NCI-H1436 (cell line): ENCODE results near the gene TJAP1.
"Not testable (repeated sequence)": the region's sequence is repeated elsewhere in the genome, so short reads cannot be mapped to it uniquely, and the experiment has no call there.

ENCODE experiments used
- DNase-seq: peaks from one replicate; lab custom pipeline; 2025; lab: John Stamatoyannopoulos, UW

TJAP1 gene

DNA sequence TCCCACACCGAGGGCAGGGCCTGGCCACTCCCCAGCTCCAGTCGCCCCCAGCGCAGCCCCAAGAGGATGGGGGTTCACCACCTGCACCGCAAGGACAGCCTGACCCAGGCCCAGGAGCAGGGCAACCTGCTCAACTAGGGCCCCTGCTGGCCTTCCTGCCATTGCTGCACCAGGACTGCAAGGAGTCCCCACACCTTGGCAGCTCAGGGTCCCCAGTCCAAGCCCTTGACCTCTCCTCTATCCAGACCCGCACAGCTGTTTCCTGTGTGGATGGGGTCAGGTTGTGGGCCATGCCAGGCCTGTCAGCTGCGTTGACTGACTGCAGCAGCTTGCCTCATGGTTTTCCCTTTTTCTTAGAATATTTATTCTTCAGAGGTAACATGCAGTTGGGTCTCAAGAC is 28.3 kb downstream of the TJAP1 start:
- no peak for DNase-seq

DNA sequence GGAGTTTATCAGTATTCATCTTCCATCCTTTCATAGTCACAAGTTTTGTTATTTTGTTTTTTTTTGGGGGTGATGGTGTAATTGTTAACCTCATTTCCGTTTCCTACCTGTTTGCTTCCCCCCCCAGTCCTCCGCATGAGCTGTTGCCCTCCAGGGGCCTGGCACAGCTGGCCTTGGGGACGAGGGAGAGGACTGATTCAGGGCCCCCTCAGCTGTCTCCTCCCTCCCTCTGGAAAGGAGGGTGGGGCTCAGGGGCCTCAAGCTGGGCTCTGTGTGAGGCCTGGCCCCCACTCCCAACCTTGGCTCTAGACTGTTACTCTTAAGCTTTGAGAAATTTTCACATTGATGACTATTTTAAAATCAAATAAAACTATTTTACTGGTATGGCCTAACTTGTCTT is 28.8 kb downstream of the TJAP1 start:
- DNase-seq, result no peak

DNA sequence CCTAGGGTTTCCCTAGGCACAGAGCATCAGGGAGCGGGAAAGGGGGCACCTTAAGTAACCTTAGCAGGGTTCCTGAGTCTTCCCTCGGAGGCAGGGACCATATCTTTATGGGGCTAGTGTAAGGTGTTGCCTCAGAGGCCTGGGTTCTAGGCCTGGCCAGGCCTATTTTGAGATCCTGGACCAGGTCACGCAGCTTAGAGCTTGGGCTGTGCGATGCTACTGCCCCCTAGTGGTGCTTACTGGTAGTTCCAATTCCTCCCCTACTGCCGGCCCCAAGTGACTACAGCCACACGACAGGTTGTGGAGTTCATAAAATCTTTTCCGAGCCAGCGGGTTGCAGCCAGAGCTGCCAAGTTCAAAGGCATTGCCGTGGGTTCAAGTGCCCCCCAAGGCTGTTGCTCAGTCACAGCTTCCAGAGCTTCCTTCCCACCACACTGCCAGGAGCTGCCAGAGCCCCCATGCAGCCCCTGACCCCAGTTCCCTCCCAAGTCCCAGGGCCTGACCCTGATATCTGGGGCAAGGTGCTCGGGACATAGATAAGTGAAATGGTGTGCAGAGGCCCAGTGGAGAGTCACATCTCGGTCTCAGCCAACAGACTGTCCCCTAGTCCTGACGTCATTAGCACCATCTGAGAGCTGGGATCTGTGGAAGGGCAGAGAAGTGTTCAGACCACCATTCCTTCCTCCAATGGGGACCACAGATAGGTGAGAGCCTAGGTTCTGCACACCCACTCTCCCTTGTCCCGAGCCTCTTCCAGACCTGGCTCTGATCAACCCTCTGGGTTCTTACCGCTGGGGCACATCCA is 29.5 kb downstream of the TJAP1 start:
- DNase-seq, result peak; percentile 44

DNA sequence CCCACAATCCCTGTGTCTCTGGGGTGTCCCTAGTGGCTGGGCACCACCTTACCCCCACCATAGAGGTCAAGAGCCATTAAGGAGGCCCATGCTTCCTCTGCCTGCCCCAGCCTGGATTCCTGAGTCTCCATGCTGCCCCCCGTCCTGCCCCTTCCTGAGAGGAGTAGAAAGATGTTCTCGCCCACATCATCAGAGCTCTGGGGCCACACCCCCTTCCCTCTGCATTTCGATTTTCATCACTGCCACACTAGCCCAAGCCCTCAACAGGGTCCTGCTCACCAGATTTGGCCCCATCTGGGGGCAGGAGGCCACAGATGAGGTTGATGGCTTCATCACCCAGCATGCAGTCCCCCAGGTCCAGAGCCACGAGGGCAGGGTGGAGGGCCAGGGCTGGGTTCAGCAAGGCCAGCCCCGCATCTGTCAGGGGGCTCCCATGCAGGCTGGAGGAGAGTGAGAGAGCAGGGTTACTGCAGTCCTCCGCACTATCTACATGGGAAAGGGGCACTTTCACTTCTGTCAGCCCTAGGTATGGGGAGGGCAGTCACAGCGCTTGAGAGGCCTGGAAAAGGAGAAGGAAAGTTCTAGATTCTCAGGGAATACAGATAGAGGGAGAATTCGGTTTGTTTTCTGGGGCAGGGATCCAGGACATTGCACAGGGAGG is 31.2 kb downstream of the TJAP1 start:
- no peak for DNase-seq

DNA sequence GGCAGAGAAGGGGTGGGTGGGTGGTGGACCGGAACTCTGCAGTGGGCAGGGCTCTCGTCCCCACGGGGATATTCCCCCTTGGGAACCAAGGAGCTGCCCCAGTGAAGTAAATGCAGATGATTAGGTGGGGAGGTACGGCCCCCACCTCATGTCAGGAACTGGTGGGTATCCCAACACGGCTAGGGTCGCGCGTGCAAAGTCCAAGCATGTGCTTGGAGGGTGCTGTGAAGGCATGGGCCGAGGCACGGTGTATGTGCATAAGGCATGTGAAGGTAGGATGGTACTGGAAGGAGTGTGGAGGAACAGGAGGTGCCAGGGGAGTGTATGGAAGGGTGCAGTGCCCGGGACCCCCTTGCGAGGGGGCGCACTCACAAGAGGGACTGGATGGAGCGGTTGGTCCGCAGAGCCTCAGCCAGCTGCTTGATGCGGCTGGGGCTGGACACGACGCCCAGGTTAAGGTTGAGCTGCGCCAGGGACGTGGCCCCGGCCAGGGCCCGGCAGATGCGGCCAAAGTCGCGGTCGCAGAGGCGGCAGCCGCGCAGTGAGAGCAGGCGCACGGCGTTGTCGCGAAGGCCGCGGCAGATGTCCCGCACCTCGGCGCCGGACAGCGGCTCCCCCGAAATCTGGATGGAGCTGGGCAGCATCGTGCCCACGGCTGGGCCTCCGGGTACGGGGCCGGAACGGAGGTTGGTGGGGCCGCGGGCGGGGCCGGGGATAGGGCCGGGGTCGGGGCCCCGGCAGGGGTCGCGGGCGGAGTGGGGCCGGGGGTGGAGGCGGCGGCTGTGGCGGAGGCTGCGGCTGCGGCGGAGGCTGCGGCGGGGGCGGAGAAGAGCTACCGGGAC is 32.0 kb downstream of the TJAP1 start:
- DNase-seq, result no peak

DNA sequence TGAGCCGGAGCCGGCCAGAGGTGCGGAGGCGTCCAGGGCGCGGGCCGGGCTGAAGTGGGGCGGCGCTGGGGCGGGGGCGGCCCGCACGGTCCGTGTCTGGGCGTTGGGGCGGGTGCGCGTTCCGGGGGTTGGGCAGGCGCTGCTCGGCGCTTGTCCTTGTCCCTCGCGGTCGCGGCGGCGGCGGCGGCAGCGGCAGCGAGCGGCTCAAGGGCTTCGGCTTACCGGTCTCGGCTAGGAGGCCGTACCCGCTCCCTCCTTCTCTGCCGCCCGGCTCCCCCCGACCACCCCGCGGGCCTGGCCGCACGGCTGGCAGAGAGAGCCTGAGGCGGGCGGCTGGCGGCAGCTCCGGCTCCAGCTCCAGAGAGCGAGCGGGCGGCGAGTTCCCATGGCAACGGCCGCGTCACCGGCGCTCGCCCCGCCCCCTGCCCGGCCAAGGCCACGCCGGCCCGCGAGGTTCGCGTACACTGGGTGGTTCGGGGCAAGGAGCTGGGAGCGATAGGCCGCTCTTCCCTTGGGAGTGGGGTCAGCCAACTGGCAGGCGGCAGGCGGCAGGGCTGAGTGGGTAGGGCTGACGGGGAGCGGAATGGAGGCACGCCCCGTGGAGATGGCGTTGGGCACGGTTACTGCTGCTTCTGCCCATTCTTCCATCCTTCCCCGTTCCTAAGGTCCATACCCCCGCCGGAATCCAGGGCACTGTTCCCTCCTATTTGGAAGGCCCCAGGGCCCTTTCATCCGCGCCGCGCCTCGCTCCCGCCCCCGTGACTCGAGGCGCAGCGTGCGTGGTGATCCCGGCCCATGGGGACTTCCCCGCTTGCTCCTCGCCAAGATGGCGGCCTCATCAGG is 32.8 kb downstream of the TJAP1 start, which contains the start of gene LRRC73:
TSS of gene LRRC73 (minus strand) at position 363 of the 843 bp plus-strand sequence. CDS start 561 bp downstream, outside the sequence.
- peak; percentile 59 for DNase-seq

DNA sequence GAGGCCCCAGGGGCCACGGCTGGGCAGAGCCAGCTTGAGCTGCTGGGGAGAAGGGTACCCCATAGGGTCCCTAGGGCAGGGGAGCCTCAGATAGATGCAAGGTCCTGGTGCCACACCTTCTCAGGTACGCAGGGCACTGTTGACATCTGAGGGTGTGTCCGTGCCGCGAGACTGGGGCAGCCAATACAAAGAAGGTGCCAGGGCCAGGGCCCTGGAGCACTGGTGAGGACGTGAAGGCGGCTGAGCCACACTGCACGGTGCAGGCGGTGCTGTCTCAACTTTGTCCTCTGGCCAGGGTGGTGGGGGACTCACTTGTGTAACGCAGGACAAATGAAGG is 33.4 kb downstream of the TJAP1 start:
- no peak for DNase-seq

DNA sequence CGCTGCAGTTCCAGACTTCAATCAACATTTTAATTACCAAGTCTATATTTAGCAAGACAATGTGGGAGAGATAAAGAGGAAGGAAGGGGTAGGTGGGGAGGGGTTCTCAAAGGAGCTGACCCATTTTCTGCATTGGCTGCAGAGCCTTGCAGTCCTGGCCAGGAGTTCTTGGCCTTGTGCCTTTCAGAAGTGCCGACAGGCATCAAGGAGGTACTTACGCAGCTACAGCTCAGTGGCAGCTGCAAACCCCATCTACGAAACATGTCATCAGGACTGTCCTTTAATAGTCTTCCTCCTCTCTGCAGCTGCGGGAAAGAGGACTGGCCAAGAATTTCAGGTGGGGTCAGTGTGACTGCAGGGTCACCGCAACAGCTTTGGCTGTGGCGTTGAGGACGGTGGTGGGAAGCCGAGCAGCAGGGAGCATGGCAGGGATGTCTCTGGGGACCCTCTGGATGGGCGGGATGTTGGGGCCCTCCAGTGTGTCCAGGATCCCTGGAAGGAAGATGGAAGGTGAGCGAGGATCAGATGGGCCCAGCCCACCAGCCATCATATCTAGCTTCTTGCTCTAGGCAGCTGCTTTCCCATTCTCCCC is 34.5 kb downstream of the TJAP1 start:
- DNase-seq, result no peak

DNA sequence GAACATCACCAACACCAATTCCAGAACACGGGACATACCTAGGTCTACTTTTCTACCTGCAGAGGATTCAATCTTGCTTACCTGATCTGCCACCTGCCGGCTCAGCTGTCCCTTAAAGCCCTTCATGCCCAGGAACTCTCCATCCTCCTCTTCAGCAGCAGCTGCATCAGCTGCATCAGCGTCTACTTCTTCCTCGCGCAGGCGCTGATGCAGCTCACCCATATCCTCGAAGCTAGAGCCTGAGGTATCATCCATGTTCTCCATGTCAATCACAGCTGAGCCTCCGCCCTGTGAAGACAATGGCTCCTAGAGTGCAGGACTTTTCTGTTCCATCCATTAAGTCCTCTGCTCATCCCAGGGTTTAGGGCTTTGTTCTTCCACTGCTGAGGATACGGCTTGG is 38.4 kb downstream of the TJAP1 start:
- no peak for DNase-seq

DNA sequence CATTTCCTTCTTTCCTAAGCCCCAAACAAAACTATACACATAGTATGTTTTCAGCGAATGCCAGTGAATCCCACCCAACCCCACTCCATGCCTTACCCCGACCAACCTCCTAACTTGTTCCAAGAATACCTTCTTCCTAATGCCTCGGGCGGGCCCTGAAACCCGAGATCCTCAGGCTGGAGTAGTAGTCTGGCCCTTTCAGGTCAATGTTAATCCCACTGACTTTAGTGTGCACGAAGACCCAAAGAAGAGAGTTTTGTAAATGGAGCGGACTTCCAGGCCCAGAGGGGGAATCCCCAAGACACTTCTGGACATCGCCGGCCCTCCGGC is 39.0 kb downstream of the TJAP1 start:
- no peak for DNase-seq

DNA sequence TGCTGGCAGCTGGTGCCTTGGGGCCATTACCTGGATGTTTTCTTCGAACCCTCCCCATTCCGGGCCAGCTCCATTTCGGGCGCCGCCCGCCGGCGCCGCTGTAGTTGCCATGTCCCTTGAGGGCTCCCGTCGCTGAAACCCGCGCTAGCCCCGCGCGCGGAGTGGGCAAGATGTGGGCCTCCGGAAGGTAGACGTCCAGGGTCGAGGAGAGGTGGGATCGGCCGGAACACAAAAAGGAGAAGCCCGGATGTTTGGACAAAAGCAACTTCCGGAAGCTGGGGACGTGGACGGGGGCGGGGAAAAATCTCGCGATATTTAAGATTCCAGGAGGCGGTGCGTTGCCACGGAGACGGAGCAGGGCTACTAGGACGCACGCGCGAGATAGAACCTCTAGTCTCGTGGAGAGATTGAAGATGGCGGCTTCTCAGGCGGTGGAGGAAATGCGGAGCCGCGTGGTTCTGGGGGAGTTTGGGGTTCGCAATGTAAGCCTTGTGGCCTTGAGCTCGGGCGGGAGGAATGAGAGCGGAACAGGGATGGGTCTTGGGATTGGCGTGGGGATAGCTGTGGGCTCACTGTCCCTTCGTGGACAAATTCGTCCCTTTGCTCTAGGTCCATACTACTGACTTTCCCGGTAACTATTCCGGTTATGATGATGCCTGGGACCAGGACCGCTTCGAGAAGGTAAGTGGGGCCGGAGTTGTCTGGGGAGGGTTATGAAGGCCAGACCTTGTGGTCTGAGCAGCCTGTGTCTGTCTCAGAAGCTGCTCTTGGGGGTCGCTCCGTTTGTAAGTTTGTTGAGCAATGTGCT is 39.5 kb downstream of the TJAP1 start, which contains the start of the genes POLR1C and YIPF3:
TSS of gene POLR1C (plus strand) at position 393 of the 808 bp plus-strand sequence. CDS start at position 414, 21 bp downstream.
TSS of gene YIPF3 (minus strand) at position 230 of the 808 bp plus-strand sequence. CDS start at position 111, 119 bp downstream.
- DNase-seq, result peak; percentile 98

DNA sequence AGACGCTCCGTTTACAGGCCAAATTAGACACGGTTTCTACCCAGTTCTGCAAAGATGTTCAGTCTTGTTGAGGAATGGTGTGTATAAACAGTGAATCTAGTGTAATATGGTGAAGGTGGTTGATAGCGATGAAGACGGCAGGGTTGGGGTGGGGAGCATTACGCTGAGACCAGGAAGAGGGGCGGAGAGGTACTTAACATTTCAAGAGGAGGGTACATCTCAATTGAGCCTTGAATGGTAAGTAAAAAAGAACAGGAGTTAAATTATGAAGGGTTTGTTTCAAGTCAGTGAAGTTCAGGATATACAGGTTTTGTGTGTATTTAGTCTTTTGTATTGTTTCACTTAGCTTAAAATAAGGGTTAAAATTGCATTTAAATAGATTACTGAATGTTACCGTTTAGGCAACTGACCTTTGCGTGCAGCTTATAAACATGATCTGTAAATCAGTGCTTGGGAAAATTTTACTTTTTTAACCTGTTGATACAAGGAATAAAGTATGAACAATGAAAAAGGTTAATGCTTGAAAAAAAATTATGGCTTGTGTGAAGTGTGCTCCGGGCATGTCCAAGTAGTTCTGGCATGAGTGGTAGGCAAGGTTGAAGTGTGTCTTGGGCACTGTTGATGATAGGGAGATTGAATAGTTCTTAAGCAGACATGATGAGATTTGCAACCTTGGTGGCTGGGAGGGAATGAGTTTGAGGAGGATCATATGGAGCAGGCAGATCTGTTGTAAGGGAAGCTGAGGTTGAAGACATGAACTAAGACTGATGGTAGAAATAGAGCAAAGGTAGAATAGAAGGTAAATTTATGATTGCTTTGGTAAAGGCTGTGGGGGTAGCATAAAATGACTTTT is 40.4 kb downstream of the TJAP1 start:
- no peak for DNase-seq

DNA sequence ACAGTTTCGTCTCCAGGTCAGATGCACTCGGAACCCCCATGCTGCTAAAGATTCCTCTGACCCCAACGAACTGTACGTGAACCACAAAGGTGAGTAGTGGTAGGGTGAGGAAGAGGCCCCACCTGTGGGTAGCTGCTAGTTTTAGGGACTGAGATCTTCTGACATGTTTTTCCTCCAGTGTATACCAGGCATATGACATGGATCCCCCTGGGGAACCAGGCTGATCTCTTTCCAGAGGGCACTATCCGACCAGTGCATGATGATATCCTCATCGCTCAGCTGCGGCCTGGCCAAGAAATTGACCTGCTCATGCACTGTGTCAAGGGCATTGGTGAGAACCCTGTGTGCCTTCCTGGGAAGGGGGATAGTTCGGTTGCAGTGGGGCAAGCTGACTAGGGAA is 42.7 kb downstream of the TJAP1 start:
- DNase-seq, result no peak

DNA sequence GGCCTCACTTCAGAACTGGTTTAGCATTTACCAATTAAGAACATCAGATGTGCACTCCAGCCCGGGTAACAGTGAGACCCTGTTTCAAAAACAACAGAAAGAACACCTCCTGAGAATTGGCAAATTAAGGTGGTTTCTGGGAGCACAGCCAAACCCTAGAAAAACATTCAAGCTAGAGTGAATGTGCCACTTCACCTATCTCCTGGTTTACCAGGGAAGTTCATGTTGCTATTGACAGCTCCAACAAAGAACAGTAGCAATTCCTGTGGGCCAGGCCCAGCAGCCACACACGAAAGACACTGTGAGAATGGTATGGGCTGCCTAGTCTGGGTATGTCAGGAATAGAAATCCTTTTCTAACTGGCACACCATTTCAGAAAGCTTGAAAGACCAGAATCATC is 44.5 kb downstream of the TJAP1 start:
- peak; percentile 41 for DNase-seq

DNA sequence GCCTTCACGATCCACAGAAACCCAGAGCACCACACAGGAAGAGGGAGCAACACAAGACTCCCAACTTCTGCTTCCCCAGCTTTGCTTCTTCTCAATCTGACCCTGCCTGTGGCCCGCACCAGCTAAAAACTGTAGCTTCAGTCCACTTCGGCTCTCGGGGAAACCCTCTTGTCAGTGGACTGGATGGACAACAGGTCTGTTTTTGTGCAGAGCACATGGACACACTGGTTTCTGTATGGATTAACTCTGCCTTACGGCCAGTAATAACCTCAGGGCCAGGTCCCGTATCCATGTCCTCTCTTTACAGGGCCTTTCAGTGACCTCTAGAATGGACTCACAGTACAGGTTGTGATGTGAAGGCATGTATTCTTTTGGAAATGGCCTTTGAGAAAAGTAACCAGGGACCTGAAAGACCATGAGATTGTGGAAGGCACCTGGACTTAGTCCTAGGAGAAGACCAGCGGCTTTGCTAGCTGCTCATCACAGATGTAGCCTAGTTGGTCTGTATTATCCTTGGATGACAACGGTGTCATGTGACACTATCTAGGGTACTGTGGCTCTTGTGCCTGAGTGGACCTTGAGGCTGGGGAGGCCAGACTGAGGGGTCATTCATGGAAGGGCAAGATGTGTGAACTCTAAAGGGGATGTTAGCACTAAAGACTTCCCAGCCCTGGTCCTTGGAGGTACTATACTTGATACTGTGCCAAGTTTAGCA is 45.3 kb downstream of the TJAP1 start:
- DNase-seq, result no peak

DNA sequence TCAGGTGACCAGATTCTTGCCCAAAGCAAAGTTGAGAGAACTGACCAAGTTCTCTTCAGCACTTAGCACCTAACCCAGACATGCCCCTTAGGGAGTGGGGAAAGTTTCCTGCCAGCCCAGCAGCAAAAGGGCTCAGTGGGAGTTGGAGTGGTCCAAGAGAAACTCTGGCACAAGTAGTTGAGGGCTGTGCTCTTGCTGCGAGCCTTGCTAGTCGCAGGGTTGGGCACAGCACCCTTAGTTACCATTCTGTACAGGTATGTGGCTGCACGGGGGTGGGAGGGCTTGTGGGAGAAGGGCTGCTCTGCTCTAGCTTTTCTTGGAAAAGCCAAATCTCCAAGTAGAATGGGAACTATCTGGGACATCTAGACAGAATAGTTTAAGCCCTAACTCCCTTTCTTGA is 45.9 kb downstream of the TJAP1 start:
- DNase-seq, result no peak

DNA sequence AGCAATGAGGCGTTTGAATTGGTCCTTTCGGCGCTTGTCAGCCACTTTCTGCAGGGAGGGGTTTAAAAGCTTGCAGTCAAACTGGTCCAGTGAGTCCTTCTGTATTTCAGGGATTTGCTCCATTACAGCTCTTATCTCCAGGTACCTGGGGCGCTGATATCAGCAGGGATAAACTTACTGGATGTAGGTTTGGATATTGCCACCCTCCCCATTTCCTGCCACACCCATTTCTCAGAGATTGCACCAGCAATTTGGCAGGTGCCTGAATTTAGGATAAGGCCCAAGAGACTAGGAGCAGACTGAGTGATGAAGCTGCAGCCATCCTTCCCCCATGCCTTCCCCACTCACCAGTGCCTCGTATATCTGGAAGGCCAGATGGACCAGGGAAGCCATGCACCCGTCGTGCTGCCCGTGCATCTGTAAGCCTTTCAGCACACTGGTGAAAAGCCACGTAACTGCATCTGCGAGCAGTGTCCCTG is 47.2 kb downstream of the TJAP1 start:
- DNase-seq, result no peak

DNA sequence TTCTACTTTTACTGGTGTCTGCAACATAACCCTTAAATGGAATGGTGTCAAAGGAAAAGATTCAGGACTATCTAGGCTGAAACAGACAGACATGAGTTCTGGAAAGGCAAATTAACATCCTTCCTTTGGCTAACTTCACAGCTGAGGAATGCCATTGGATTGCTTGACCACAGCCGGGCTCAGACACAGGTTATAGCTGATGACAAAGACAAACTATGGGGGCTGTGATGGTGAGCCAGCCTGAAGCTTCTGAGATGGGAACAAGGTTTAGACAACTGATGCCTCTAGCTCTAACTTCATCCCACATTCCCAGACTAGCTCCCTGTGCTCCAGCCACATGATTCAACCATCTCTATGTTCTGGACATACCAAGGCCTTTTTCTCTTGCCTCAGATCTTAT is 54.8 kb downstream of the TJAP1 start:
- DNase-seq, result no peak

DNA sequence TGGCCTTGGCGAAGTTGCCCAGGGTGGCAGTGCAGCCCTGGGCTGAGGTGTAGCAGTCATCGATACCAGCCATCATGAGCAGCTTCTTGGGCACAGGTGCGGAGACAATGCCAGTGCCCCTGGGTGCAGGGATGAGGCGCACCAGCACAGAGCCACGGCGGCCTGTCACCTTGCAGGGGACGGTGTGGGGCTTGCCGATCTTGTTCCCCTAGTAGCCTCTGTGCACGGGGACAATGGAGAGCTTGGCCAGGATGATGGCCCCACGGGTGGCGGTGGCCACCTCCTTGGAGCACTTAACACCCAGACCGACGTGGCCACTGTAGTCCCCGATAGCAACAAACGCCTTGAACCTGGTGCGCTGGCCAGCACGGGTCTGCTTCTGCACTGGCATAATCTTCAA is 61.6 kb downstream of the TJAP1 start:
- not testable (repeated sequence) for DNase-seq
